Duodenal mucosa (tissue), 2 donors: ENCODE results near the gene NUF2.
"Not testable (repeated sequence)": the region's sequence is repeated elsewhere in the genome, so short reads cannot be mapped to it uniquely, and the experiment has no call there.

ENCODE experiments used
- H3K27ac ChIP-seq: one replicate; pipeline ENCODE4 v1.7.0; 2013; ENCODE audit warnings: low read depth, low read length
- H3K27me3 ChIP-seq, 2 donors: one replicate each; pipeline ENCODE4 v1.7.0; 2013; ENCODE audit warnings: low read length in 2 of 2, control low read depth in 1 of 2; ENCODE audit not compliant: insufficient read depth in 2 of 2, control insufficient read depth in 1 of 2
- H3K36me3 ChIP-seq, 2 donors: one replicate each; pipeline ENCODE4 v1.7.0; 2013; ENCODE audit warnings: low read length in 2 of 2, control low read depth in 1 of 2; ENCODE audit not compliant: insufficient read depth in 2 of 2, control insufficient read depth in 1 of 2
- H3K4me1 ChIP-seq, 2 donors: one replicate each; pipeline ENCODE4 v1.7.0; 2013; ENCODE audit warnings: low read length in 2 of 2, control low read depth in 1 of 2; ENCODE audit not compliant: insufficient read depth in 2 of 2, control insufficient read depth in 1 of 2
- H3K4me3 ChIP-seq, 2 donors: one replicate each; pipeline ENCODE4 v1.7.0; 2013; ENCODE audit warnings: low read length in 2 of 2, low read depth in 1 of 2
- H3K9ac ChIP-seq, 2 donors: one replicate each; pipeline ENCODE4 v1.7.0; 2013; ENCODE audit warnings: low read length in 2 of 2, low read depth in 1 of 2
- H3K9me3 ChIP-seq, 2 donors: one replicate each; pipeline ENCODE4 v1.7.0; 2013; ENCODE audit warnings: low read length in 2 of 2, control low read depth in 1 of 2; ENCODE audit not compliant: control insufficient read depth in 1 of 2

The NUF2 gene

DNA sequence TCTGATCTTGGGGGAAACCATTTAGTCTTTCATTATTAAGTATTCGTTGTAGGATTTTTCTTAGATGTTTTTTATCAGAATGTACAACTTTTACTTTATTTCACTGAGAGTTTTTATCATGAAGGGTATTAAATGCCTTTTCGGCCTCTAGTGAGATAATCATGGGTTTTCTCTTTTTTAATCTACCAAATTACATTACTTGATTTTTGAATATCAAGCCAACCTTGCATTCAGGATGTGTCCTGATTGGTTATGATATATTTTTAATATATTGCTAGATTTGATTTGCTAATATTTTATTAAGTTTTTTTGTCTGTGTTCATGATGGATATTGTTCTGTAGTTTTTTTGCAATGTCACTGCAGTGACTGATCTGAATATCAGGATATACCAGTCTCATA is 9.4 kb downstream of the NUF2 start:
- no peak overlapping the region for H3K4me3 ChIP-seq
- H3K9me3 ChIP-seq = peaks cover 0 to 3% of the 10 kb centered on the region in 2 donors
- no peaks in the 10 kb centered on the region for H3K36me3 ChIP-seq
- no peaks in the 10 kb centered on the region for H3K4me1 ChIP-seq
- H3K9ac ChIP-seq = no peak overlapping the region
- H3K27ac ChIP-seq = no peak overlapping the region
- H3K27me3 ChIP-seq = no peaks in the 10 kb centered on the region

DNA sequence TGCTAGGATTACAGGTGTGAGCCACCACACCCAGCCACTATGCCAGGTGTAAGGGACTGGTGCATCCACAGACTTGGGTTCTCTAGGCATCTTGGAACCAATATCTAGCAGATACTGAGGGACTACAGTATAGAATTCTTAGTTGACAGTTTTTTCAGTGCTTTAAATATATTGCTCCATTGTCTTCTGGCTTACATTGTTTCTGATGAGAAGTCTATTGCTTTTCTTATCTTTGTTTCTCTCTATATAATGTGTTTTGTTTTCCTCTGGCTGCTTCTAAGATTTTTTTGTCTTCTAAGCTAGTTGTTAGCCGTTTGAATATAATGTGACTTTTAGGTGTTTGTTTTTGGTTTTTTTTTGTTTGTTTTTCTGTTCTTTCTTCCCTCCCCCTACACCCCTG is 13.5 kb downstream of the NUF2 start:
- H3K36me3 ChIP-seq = peaks cover 0 to 3% of the 10 kb centered on the region in 2 donors

DNA sequence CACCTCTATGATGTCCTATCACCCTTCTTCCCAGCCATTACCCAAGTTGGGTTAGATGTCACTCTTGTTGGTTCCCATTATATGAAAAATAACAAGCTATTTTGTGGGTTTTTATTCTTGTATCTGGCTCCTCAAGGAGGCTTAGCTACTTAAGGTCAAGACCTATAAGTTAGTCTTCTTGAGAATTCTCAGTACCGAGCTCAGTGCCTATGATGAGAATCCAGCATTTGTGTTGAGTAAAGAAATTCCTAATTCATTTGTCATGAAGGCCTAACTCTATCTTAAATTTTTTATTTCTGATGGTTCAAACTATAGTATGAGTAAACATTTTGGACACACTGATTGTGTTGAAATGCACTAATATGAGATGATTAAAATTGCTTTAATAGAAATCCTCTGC is 15.9 kb downstream of the NUF2 start:
- no peak overlapping the region for H3K4me3 ChIP-seq
- H3K36me3 ChIP-seq = peaks cover 0 to 3% of the 10 kb centered on the region in 2 donors
- H3K9me3 ChIP-seq = no peaks in the 10 kb centered on the region
- no peaks in the 10 kb centered on the region for H3K27me3 ChIP-seq
- H3K27ac ChIP-seq = no peak overlapping the region
- no peak overlapping the region for H3K9ac ChIP-seq
- no peaks in the 10 kb centered on the region for H3K4me1 ChIP-seq

More for the DNA sequence above, 13.5 kb downstream of the NUF2 start:
- Histone ChIP-seq H3K4me1 (no peaks in the 10 kb centered on the region), H3K4me3 (no peak overlapping the region), H3K9ac (no peak overlapping the region), H3K27ac (no peak overlapping the region), H3K27me3 (no peaks in the 10 kb centered on the region), H3K9me3 (peaks cover 0 to 3% of the 10 kb centered on the region in 2 donors)

DNA sequence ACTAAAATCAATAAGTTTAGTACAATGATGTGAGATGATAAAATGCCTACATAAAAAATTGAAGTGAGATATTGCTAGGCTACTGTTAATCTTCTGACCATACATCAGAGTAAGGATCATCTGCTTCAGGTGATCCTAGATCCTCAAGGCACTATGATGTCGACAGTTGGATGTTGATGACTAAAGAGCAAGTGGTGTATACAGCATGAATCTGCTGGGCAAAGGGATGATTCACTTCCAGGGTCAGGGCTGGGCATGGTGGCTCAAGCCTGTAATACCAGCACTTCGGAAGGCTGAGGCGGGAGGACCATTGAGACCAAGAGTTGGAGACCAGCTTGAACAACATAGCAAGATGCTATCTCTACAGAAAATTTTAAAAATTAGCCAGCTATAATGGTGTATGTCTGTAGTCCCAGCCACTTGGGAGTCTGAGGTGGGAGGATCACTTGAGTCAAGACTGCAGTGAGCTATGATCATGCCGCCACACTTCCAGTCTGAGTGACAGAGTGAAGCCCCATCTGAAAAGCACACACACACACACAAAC is 24.6 kb downstream of the NUF2 start:
- Histone ChIP-seq H3K9ac (no peak overlapping the region), H3K27me3 (no peaks in the 10 kb centered on the region), H3K27ac (no peak overlapping the region), H3K4me3 (no peak overlapping the region), H3K9me3 (no peaks in the 10 kb centered on the region), H3K4me1 (no peaks in the 10 kb centered on the region), H3K36me3 (no peaks in the 10 kb centered on the region)

DNA sequence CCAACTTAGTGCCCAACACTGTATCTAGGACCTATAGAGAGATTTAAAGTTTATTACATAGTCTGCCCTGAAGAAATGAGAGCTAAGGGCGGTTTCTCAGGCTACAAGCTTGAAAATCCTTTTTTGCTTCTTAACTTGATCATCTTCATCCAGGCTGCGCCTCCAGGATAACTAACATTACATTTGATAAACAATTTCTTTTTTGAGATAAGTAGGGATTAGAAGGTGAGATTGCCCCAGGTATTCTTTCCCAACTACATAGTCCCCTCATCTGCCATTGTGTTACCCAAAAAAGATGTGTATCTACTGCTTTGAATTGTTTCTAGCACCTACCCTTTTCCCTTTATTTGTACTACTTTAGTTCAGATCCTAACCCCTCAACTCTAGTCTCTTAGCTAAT is 25.4 kb downstream of the NUF2 start:
- Histone ChIP-seq H3K4me3 (no peak overlapping the region), H3K9me3 (no peaks in the 10 kb centered on the region)

DNA sequence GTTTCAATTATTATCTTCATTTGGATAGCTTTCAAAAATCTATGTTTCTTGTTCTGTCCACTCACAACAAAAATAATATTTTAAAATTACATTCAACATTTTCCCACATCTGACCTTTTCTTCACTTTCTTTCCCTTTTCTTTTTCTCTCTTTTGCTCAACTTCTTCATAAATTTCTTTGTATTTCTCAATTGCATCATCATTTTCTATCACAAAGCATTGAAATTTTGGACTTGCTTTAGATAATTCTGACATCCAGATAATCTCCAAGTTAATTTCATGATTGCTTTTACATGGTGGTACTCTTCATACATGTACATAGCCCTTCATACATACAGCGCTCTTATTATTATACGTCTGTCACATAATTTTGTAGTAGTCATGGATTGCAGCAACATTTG is 30.2 kb downstream of the NUF2 start:
- H3K9me3 ChIP-seq = no peaks in the 10 kb centered on the region
- H3K4me1 ChIP-seq = no peaks in the 10 kb centered on the region
- no peaks in the 10 kb centered on the region for H3K27me3 ChIP-seq
- H3K36me3 ChIP-seq = peaks cover 0 to 2% of the 10 kb centered on the region in 2 donors
- no peak overlapping the region for H3K4me3 ChIP-seq
- no peak overlapping the region for H3K27ac ChIP-seq
- H3K9ac ChIP-seq = no peak overlapping the region

More for the DNA sequence above, 25.4 kb downstream of the NUF2 start:
- Histone ChIP-seq H3K27me3 (no peaks in the 10 kb centered on the region), H3K9ac (no peak overlapping the region), H3K4me1 (no peaks in the 10 kb centered on the region), H3K36me3 (no peaks in the 10 kb centered on the region), H3K27ac (no peak overlapping the region)

DNA sequence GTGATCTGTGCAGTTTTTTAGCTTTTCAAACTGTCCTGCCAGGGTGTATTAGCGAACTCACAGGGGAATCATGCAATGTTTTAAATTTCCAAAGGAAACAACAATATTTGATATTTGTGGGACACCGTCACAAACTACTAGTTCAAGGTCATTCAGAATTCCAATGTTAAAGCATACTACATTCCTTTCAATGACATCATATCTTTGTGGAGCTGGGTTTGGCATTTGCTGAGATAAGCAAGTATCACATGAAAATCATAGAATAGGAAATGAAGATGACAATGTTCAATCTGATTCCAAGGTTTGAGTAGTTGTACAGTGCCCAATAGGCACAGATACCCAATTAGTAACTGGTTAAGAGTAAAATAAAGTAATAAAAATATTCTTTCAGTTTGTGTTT is 35.6 kb downstream of the NUF2 start:
- Histone ChIP-seq H3K36me3 (peaks cover 0 to 2% of the 10 kb centered on the region in 2 donors), H3K4me3 (no peak overlapping the region), H3K4me1 (no peaks in the 10 kb centered on the region), H3K9me3 (no peaks in the 10 kb centered on the region), H3K9ac (no peak overlapping the region), H3K27me3 (no peaks in the 10 kb centered on the region), H3K27ac (no peak overlapping the region)

DNA sequence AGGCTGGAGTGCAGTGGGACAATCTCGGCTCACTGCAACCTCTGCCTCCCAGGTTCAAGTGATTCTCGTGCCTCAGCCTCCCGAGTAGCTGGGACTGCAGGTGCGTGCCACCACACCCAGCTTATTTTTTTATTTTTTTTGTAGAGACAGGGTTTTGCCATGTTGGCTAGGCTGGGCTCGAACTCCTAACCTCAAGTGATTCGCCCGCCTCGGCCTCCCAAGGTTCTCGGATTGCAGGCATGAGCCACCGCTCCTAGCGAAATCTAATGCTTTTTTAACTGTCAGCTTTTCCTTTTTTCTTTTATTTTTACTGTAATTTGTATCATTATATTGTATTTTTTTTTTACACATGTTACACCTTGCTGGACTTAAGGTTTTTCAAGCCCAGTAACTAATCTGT is 36.4 kb downstream of the NUF2 start:
- not testable (repeated sequence) for H3K36me3 ChIP-seq, H3K9me3 ChIP-seq

DNA sequence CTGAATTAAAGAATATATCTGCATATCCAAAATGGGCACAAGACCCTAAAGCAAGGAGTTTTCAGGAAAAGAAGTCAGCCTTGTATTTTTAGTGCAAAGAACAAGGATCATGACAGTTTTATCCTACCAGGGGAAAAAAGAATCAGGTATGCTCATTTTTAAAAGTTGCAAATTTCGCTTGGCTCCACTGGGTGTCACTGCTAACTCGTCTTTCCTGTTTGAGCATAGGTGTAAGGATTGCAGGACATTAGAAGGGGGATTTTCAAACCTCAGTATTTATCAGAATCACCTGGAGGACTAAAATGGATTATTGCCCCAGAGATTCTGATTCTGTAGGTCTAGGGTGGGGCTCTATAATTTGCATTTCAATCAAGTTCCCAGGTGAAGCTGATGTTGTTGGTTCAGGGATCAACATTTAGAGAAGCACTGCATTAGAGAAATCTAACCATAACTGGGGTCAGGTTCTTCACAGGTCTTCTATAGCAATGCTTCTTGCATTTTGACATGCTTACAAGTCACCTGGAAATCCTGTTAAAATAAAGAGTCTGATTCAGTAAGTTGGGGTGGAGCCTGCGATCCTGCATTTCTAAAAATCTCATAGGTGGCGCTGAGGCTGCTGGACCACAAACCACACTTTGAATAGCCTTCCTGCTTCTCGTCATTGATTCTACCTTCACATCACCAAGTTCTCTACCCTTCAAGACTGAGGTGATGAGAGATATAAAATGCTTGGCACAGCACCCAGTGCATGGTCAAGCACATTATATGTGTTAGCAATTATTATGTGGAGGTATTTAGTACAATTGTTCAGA is 39.6 kb downstream of the NUF2 start:
- Histone ChIP-seq H3K9ac (no peak overlapping the region), H3K36me3 (no peaks in the 10 kb centered on the region), H3K4me3 (no peak overlapping the region), H3K27ac (no peak overlapping the region), H3K9me3 (no peaks in the 10 kb centered on the region), H3K4me1 (no peaks in the 10 kb centered on the region), H3K27me3 (no peaks in the 10 kb centered on the region)

More for the DNA sequence above, 36.4 kb downstream of the NUF2 start:
- not testable (repeated sequence) for H3K4me3 ChIP-seq, H3K4me1 ChIP-seq, H3K27ac ChIP-seq, H3K9ac ChIP-seq, H3K27me3 ChIP-seq

DNA sequence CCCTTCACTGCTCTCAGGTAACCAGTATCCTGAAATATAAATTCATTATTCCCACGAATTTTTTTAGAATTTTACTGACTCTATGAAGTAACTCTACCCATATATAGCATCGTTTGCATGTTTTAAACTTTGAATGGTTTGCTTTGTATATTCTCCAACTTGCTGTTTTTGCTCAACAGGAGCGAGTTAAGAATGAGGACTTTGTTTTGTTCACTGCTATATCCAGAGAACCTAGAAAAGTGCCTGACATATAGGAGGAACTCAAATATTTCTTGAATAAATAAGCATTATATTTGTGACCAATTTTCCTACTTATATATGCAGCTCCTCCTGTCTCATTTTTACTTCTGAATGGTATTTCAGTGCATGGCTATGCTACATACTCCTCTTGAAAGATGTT is 43.4 kb downstream of the NUF2 start:
- Histone ChIP-seq H3K4me1 (no peaks in the 10 kb centered on the region), H3K9ac (no peak overlapping the region), H3K36me3 (no peaks in the 10 kb centered on the region), H3K27ac (no peak overlapping the region), H3K4me3 (no peak overlapping the region), H3K9me3 (no peaks in the 10 kb centered on the region), H3K27me3 (no peaks in the 10 kb centered on the region)
